Type B pancreatic cell (in vitro differentiated cells): Measurements from ENCODE around the gene AMN. TPM values are rescaled to one million over a fixed set of nuclear protein-coding genes. Genes with fewer than 3 reads are reported as not detected.

Source experiments
- DNase-seq: peaks from one replicate; pipeline ENCODE4 v3.0.0; 2021; ENCODE audit warnings: mixed read lengths; ENCODE audit not compliant: unreplicated experiment; ENCODE audit errors: extremely low spot score
- H3K27ac Mint-ChIP-seq: 2 replicates; pipeline ENCODE4 v1.8.0; 2021; ENCODE audit warnings: mild to moderate bottlenecking, mixed read lengths
- H3K27me3 Mint-ChIP-seq: 2 replicates; pipeline ENCODE4 v1.8.0; 2021; ENCODE audit warnings: mixed read lengths
- H3K36me3 Mint-ChIP-seq: 2 replicates; pipeline ENCODE4 v1.8.0; 2021; ENCODE audit warnings: mixed read lengths
- H3K4me1 Mint-ChIP-seq: one replicate; pipeline ENCODE4 v1.8.0; 2021; ENCODE audit warnings: mixed read lengths; ENCODE audit not compliant: unreplicated experiment
- H3K4me3 Mint-ChIP-seq: 2 replicates; pipeline ENCODE4 v1.8.0; 2021; ENCODE audit warnings: mild to moderate bottlenecking, mixed read lengths
- H3K9me3 Mint-ChIP-seq: 2 replicates; pipeline ENCODE4 v1.8.0; 2021; ENCODE audit warnings: mixed read lengths
- CTCF ChIP-seq: fragments of 200-600 bp; sonication (generic); conservative IDR thresholded peaks from 2 replicates; pipeline ENCODE4 v1.5.0; 2021; ENCODE audit warnings: antibody characterized with exemption, mild to moderate bottlenecking
- total RNA-seq: library from RNA; stranded (reverse); gene quantifications from 2 replicates; pipeline ENCODE4 v1.2.1, GENCODE V29; 2021; ENCODE audit warnings: low replicate concordance

Gene AMN
- total RNA-seq, 1 donor from 2014 or later = 18.3 TPM

GRCh38 chr14:102913341-102914211 lies 8.9 kb upstream of the AMN start:
- Mint-ChIP-seq H3K27me3 (no peaks in the 10 kb centered on the region), H3K27ac (no peak overlapping the region), H3K4me3 (no peak overlapping the region), H3K36me3 (no peaks in the 10 kb centered on the region), H3K9me3 (no peaks in the 10 kb centered on the region), H3K4me1 (no peaks in the 10 kb centered on the region)
- TF ChIP-seq CTCF = peak; percentile 41
- DNase-seq = no peak

- Mint-ChIP-seq H3K27me3 (no peaks in the 10 kb centered on the region), H3K36me3 (no peaks in the 10 kb centered on the region), H3K9me3 (no peaks in the 10 kb centered on the region), H3K4me1 (no peaks in the 10 kb centered on the region), H3K27ac (no peak overlapping the region), H3K4me3 (no peak overlapping the region)
- TF ChIP-seq CTCF = no peak
- no peak for DNase-seq
These were observed 7.8 kb upstream of the AMN start for GRCh38 chr14:102914474-102915291.

GRCh38 chr14:102915292-102916110 lies 7.0 kb upstream of the AMN start:
- Mint-ChIP-seq H3K4me3 (no peak overlapping the region), H3K36me3 (no peaks in the 10 kb centered on the region), H3K27ac (no peak overlapping the region), H3K4me1 (no peaks in the 10 kb centered on the region), H3K9me3 (no peaks in the 10 kb centered on the region), H3K27me3 (no peaks in the 10 kb centered on the region)
- no peak for TF ChIP-seq CTCF
- DNase-seq = no peak

- Mint-ChIP-seq H3K27me3 (no peaks in the 10 kb centered on the region), H3K9me3 (no peaks in the 10 kb centered on the region), H3K36me3 (no peaks in the 10 kb centered on the region), H3K4me3 (no peak overlapping the region), H3K27ac (no peak overlapping the region), H3K4me1 (no peaks in the 10 kb centered on the region)
- no peak for DNase-seq
- TF ChIP-seq CTCF = no peak
These were observed 6.0 kb upstream of the AMN start for GRCh38 chr14:102916347-102917055.

- Mint-ChIP-seq H3K36me3 (no peaks in the 10 kb centered on the region), H3K4me3 (no peak overlapping the region), H3K27ac (no peak overlapping the region), H3K4me1 (no peaks in the 10 kb centered on the region), H3K9me3 (no peaks in the 10 kb centered on the region), H3K27me3 (no peaks in the 10 kb centered on the region)
- no peak for TF ChIP-seq CTCF
- DNase-seq = no peak
These were observed 5.4 kb upstream of the AMN start for GRCh38 chr14:102917056-102917385.
